H1 (cell line): ENCODE data around the gene CHCHD6. TPM values are rescaled to one million over a fixed set of nuclear protein-coding genes. Genes with fewer than 3 reads are reported as not detected.

Source experiments
- ASH2L ChIP-seq: fragments of 200-600, 300-600 bp; sonication (generic); IDR thresholded peaks from one replicate; pipeline ENCODE4 v1.7.1; 2017; ENCODE audit warnings: low read length
- BACH1 ChIP-seq: IDR thresholded peaks from 2 replicates; pipeline ENCODE4 v1.6.1; 2012; ENCODE audit warnings: low read length, improper control_type of control experiment
- BCL11A ChIP-seq, 2 experiments: IDR thresholded peaks; one replicate each; pipeline ENCODE4 v1.6.1; 2011; ENCODE audit warnings: low read depth in 2 of 2, low read length in 2 of 2, mild to moderate bottlenecking in 2 of 2
- CBX5 ChIP-seq: fragments of 300-800, 300-1000 bp; sonication (generic); IDR thresholded peaks from 2 replicates; pipeline ENCODE4 v1.7.1; 2016; ENCODE audit warnings: antibody characterized with exemption, low read length, low read depth
- CHD2 ChIP-seq: IDR thresholded peaks from 2 replicates; pipeline ENCODE4 v1.6.1; 2012; ENCODE audit warnings: low read length, improper control_type of control experiment
- EGR1 ChIP-seq: IDR thresholded peaks from 2 replicates; pipeline ENCODE4 v1.6.1; 2011; ENCODE audit warnings: low read depth, low read length, borderline replicate concordance
- EP300 ChIP-seq, 2 experiments: IDR thresholded peaks; 1 replicate in 1 of 2; 2 replicates in 1 of 2; pipeline ENCODE4 v1.6.1; 2011 to 2012; ENCODE audit warnings: low read depth in 2 of 2, low read length in 2 of 2, mild to moderate bottlenecking in 2 of 2, borderline replicate concordance in 1 of 2, inconsistent platforms in 1 of 2, moderate library complexity in 1 of 2
- FOSL1 ChIP-seq: IDR thresholded peaks from 2 replicates; pipeline ENCODE4 v1.6.1; 2011; ENCODE audit warnings: mild to moderate bottlenecking, low read depth, low read length, moderate library complexity; ENCODE audit not compliant: insufficient read depth
- HDAC6 ChIP-seq: IDR thresholded peaks from one replicate; pipeline ENCODE4 v1.7.1; 2012; ENCODE audit warnings: low read depth, mild to moderate bottlenecking, inconsistent platforms, low read length, moderate library complexity
- KDM1A ChIP-seq: fragments of 200-600, 300-600 bp; sonication (generic); IDR thresholded peaks from 2 replicates; pipeline ENCODE4 v1.7.1; 2016; ENCODE audit warnings: mild to moderate bottlenecking, low read length, borderline replicate concordance
- KDM4A ChIP-seq: IDR thresholded peaks from one replicate; pipeline ENCODE4 v1.7.1; 2012; ENCODE audit warnings: low read depth, mild to moderate bottlenecking, moderate library complexity, low read length, inconsistent platforms; ENCODE audit not compliant: severe bottlenecking
- POLR2AphosphoS5 ChIP-seq: IDR thresholded peaks from 2 replicates; pipeline ENCODE4 v1.6.1; 2011; ENCODE audit warnings: low read depth, low read length
- RAD21 ChIP-seq, 2 experiments: IDR thresholded peaks in 1 of 2; conservative IDR thresholded peaks in 1 of 2; 2 replicates each; pipeline ENCODE4 v1.6.1; 2011; ENCODE audit warnings: low read depth in 2 of 2, low read length in 2 of 2, improper control_type of control experiment in 1 of 2, inconsistent platforms in 1 of 2, mild to moderate bottlenecking in 1 of 2, moderate library complexity in 1 of 2
- SP4 ChIP-seq: IDR thresholded peaks from 2 replicates; pipeline ENCODE4 v1.6.1; 2012; ENCODE audit warnings: low read length, inconsistent platforms
- SRF ChIP-seq: IDR thresholded peaks from 2 replicates; pipeline ENCODE4 v1.6.1; 2011; ENCODE audit warnings: mild to moderate bottlenecking, low read depth, low read length, moderate library complexity
- TAF7 ChIP-seq: optimal IDR thresholded peaks from 2 replicates; pipeline ENCODE3; 2011; ENCODE audit warnings: low read depth, mild to moderate bottlenecking, inconsistent platforms, low read length, moderate library complexity, borderline replicate concordance
- TBP ChIP-seq: IDR thresholded peaks from 2 replicates; pipeline ENCODE4 v1.6.1; 2011; ENCODE audit warnings: low read depth, low read length, improper control_type of control experiment
- polyA plus RNA-seq, 7 experiments: library from polyadenylated mRNA; depleted of rRNA in 3 of 7; stranded (reverse) in 5 of 7; unstranded in 2 of 7; fragments of >200 nt in 5 of 7; fragments of 200-250 nt in 2 of 7; gene quantifications; 1 replicate in 5 of 7; 2 replicates in 1 of 7; 4 replicates in 1 of 7; pipeline versions ENCODE4 v1.2.1 to v1.2.3, GENCODE V29; 2011 to 2013; ENCODE audit warnings: missing spikeins in 2 of 7, mixed read lengths in 2 of 7
- total RNA-seq: library from RNA; stranded (reverse); fragmentation: NEBNext Ultra II Directional; extraction: Animal tissue kit (Norgen Biotek cat#: 25700); gene quantifications from 2 replicates; pipeline ENCODE4 v1.2.1, GENCODE V29; 2021
- TF ChIP-seq, protein P1 (sequence below), 3 experiments: IDR thresholded peaks; 1 replicate in 2 of 3; 2 replicates in 1 of 3; pipeline versions ENCODE4 v1.5.1 to v1.6.1; 2011; ENCODE audit warnings: low read length in 3 of 3, mild to moderate bottlenecking in 3 of 3, inconsistent platforms in 2 of 3, low read depth in 1 of 3, moderate library complexity in 1 of 3; ENCODE audit not compliant: insufficient read depth in 1 of 3; ENCODE audit errors: control extremely low read depth in 1 of 3
- TF ChIP-seq, protein P2 (sequence below): IDR thresholded peaks from 2 replicates; pipeline ENCODE4 v1.6.1; 2011; ENCODE audit warnings: low read length, improper control_type of control experiment
- TF ChIP-seq, protein P3 (sequence below): IDR thresholded peaks from 2 replicates; pipeline ENCODE4 v1.6.1; 2011; ENCODE audit warnings: low read depth, mild to moderate bottlenecking, low read length; ENCODE audit not compliant: insufficient read depth

CHCHD6 gene
- total and polyA plus RNA-seq, 2 of the 8 experiments (the other 6 are each of a cell fraction or from before 2014, with no cell fraction given), result 32.4 to 37.6 TPM

DNA sequence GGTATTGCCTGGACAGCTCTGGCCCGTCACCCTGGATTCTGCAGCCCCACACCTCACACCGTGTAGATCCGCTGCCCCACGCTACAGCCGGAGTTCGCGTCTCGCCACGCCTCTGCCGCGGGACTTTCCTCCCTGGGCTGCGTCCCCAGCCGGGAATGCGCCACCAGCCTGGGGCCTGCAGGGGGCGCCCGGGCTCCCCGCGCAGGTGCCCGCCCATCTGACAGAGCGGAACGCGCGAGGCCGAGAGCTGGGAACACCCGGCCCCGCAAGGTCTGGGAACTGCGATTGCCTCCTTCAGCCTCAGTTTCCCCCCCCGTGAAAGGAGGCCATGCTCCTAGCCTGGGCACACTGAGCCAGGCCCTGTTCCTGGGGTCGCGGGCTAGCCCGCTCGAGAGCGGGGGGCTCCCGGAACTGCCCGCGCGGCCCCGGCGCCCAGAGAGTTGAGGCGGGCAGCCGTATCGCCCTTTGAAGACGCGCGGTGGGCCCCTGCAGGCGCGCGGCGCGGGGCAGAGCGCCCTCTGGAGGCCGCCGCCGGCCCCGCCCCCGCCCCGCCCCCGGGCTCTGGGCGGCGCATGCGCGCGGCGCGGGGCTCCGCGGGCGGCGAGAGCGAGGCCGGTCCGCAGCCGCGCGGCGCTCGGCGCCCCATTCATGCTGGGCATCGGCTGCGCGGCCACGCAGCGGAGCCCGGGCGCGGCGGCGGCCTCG, 278.6 kb downstream of the CHCHD6 start, which contains the start of gene PLXNA1 (continued):
- TF ChIP-seq SP4 (no peak), HDAC6 (no peak), BACH1 (peak; percentile 71), CHD2 (peak; percentile 27; the same call in 1 of the 2 replicates), SRF (no peak), ASH2L (peak; percentile 77), TAF7 (peak; percentile 59), CBX5 (no peak), FOSL1 (no peak), RAD21 (IDR thresholded peaks at IDR 0.05 in 1 of 2, conservative IDR thresholded peaks at IDR 0.05 in 1 of 2; ENCODE audit: low read depth in 2 of 2, low read length in 2 of 2) (peak; percentile 26 to 50; a peak in 3 of 4 replicates), KDM4A (peak; percentile 88), EGR1 (0 out of 2 replicates have a peak, but pooled peaks have one; percentile 37), BCL11A (IDR thresholded peaks at IDR 0.05; ENCODE audit: low read depth in 2 of 2, low read length in 2 of 2) (no peak), POLR2AphosphoS5 (no peak), TBP (peak; percentile 30; the same call in 1 of the 2 replicates), KDM1A (peak; percentile 99), EP300 (IDR thresholded peaks at IDR 0.05; ENCODE audit: borderline replicate concordance in 1 of 2, low read depth in 2 of 2, low read length in 2 of 2) (no peak)
- TF ChIP-seq, protein P1, sequence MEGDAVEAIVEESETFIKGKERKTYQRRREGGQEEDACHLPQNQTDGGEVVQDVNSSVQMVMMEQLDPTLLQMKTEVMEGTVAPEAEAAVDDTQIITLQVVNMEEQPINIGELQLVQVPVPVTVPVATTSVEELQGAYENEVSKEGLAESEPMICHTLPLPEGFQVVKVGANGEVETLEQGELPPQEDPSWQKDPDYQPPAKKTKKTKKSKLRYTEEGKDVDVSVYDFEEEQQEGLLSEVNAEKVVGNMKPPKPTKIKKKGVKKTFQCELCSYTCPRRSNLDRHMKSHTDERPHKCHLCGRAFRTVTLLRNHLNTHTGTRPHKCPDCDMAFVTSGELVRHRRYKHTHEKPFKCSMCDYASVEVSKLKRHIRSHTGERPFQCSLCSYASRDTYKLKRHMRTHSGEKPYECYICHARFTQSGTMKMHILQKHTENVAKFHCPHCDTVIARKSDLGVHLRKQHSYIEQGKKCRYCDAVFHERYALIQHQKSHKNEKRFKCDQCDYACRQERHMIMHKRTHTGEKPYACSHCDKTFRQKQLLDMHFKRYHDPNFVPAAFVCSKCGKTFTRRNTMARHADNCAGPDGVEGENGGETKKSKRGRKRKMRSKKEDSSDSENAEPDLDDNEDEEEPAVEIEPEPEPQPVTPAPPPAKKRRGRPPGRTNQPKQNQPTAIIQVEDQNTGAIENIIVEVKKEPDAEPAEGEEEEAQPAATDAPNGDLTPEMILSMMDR (IDR thresholded peaks at IDR 0.05; ENCODE audit: control extremely low read depth in 1 of 3, insufficient read depth in 1 of 3, low read depth in 1 of 3, low read length in 3 of 3), result peak in 2 of 3 experiments; percentile 82 to 88; a peak in 3 of 4 replicates
- TF ChIP-seq, protein P2, sequence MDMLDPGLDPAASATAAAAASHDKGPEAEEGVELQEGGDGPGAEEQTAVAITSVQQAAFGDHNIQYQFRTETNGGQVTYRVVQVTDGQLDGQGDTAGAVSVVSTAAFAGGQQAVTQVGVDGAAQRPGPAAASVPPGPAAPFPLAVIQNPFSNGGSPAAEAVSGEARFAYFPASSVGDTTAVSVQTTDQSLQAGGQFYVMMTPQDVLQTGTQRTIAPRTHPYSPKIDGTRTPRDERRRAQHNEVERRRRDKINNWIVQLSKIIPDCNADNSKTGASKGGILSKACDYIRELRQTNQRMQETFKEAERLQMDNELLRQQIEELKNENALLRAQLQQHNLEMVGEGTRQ, result no peak
- TF ChIP-seq, protein P3, sequence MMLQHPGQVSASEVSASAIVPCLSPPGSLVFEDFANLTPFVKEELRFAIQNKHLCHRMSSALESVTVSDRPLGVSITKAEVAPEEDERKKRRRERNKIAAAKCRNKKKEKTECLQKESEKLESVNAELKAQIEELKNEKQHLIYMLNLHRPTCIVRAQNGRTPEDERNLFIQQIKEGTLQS, result no peak
